ENCODE measurements around the gene MAPRE3.

The MAPRE3 gene

DNA sequence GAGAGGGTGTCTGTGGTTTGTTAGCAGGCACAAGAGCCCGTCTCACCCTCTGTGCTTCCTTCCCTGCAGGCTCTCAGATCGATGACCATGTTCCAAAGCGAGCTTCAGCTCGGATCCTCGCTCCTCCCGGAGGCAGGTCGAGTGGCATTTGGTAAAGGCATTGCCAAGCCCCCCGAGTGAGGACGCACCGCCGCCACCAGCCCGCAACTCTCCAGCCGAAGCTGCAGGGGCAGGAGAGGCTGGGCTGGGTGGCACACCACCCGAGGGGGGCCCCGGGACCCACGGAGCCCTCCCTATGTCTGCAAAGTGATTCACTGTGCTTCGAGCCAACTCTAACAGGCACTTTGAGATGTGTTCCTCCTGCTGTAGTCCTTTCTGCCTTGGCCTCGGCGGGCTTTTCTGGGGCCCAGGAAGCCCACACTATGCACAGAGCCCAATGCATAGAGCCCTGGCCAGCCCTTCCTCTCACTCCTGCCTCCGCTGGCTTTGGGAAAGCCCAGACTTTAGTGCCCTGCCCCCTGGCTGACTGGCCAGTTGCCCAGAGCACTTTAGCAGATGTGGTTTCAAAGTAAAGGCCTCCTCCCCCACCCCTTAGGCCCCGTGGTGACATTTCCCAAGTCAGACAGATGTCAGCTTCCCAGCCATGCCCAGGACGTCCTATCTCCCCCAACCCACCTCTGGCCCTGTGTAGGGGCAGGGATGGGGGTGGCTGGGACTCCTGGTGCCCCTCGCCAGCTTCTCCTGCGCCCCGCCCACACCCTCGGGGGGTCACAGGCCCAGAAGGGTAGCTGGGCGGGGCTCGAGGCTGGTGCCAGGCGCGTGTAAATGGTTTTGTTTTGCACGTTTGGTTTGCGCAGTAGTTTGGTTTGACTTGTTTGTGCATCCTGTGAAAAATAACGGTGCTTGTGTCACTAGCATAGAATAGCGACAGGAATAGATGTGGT lies 23.3 kb upstream of the MAPRE3 start:
- no peak for TF ChIP-seq CTCF (conservative IDR thresholded peaks at IDR 0.05; ENCODE audit: low read depth)
- ChIA-PET CTCF (no interaction called here), POLR2A (ENCODE audit: low non-redundant PET) (no interaction called here)
- no peak overlapping the region for H3K27ac ChIP-seq
- DNase-seq (ENCODE audit: low spot score): no peak

DNA sequence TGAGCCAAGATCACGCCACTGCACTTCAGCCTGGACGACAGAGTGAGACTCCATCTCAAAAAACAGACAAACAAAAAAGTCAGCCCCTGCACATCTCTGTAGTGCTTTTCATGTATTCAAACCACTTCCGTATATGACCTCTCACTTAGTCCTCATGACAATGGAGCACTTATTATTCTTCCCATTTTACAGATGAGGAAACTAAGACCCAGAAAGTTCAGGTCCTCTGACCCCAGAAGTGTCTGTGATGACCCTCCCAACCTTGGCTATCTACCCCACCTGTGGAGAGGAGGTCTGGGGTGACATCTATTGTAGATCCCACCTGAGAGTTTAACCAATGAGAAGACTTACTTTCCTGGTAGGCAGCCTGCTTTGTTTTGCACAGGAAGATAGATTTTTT lies 21.6 kb upstream of the MAPRE3 start:
- DNase-seq (ENCODE audit: low spot score): no peak
- POLR2A ChIA-PET (ENCODE audit: low non-redundant PET): no interaction called here
- no peak overlapping the region for H3K27ac ChIP-seq
- CTCF ChIA-PET: interaction anchor here (0.6 to 1.2 kb wide), 2 partner anchors 13 to 145 kb away, joined by 4 to 8 read pairs; no protein-coding TSS in a partner anchor
- no peak for TF ChIP-seq CTCF (conservative IDR thresholded peaks at IDR 0.05; ENCODE audit: low read depth)

DNA sequence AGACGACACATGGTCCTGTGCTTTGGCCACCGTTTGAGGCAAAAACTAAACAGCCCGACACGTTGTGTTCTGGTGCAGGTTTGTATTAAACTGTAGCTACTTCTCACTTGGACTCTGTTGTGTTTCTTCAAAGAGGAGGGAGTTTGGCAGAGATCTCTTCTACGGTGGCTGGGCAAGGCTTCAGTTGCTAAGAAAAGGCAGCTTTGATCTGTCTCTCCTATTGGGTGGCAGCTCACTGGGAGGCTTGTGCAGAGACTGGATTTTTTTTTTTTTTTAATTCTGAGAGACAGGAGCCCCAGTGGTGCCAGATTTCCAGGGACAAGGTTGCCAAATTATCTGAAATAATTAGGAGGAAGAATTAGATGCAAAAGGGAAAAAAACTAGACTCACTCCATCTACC lies 20.2 kb upstream of the MAPRE3 start:
- CTCF ChIA-PET: interaction anchor here (0.8 to 1.2 kb wide), 3 partner anchors 11 to 104 kb away, joined by 3 to 7 read pairs (median 4); no protein-coding TSS in a partner anchor
- no peak for TF ChIP-seq CTCF (conservative IDR thresholded peaks at IDR 0.05; ENCODE audit: low read depth)
- no peak for DNase-seq (ENCODE audit: low spot score)
- POLR2A ChIA-PET (ENCODE audit: low non-redundant PET): no interaction called here
- no peak overlapping the region for H3K27ac ChIP-seq

DNA sequence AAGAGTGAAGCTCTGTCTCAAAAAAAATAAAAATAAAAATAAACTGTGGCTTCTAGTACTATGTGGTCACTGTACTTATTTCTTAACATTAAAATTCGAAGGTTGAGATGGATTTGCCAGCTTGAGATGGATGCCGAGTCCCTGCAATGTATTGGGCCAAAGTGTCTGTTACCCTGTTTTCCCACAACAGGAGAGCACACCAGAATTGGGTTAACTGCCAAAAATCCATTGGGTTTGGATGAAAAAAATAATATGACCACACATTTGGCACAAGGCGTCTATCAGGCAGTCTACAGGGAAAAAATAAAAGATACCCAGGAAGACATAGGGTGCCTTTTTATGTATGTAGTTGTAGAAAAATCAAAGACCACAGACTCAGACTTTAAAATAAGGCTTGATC lies 19.2 kb upstream of the MAPRE3 start:
- no peak for TF ChIP-seq CTCF (conservative IDR thresholded peaks at IDR 0.05; ENCODE audit: low read depth)
- H3K27ac ChIP-seq: no peak overlapping the region
- no peak for DNase-seq (ENCODE audit: low spot score)
- ChIA-PET CTCF (interaction anchor here (0.6 to 1.1 kb wide), 3 partner anchors 31 to 105 kb away, joined by 3 to 4 read pairs (median 3); no protein-coding TSS in a partner anchor), POLR2A (ENCODE audit: low non-redundant PET) (interaction anchor here (0.6 kb wide), 1 partner anchor 8 kb away, joined by 3 read pairs; no protein-coding TSS in a partner anchor)

GRCh38 chr2:26952374-26952773 lies 18.1 kb upstream of the MAPRE3 start:
- no peak overlapping the region for H3K27ac ChIP-seq
- no peak for DNase-seq (ENCODE audit: low spot score)
- POLR2A ChIA-PET (ENCODE audit: low non-redundant PET): no interaction called here
- no peak for TF ChIP-seq CTCF (conservative IDR thresholded peaks at IDR 0.05; ENCODE audit: low read depth)
- CTCF ChIA-PET: interaction anchor here (1.7 kb wide), 1 partner anchor 106 kb away, joined by 7 read pairs; no protein-coding TSS in a partner anchor

DNA sequence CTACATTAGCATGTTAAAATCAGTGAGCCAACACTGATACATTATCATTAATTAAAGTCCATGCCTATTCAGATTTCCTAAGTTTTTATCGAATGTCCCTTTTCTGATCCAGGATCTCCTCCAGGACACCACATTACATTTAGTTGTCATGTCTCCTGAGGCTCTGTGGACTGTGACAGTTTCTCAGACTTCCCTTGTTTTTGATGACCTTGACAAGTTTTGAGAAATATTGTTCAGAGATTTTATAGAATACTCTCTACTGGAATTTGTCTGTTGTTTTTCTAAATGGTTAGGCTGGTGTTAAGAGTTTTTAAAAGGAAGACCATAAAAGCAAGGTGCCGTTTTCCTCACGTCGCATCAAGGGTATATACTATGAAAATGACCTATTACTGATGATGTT lies 16.3 kb upstream of the MAPRE3 start:
- no peak for DNase-seq (ENCODE audit: low spot score)
- TF ChIP-seq CTCF (conservative IDR thresholded peaks at IDR 0.05; ENCODE audit: low read depth): no peak
- no peak overlapping the region for H3K27ac ChIP-seq
- POLR2A ChIA-PET (ENCODE audit: low non-redundant PET): no interaction called here
- CTCF ChIA-PET: interaction anchor here (1.7 kb wide), 1 partner anchor 108 kb away, joined by 7 read pairs; no protein-coding TSS in a partner anchor

Measured in RWPE1 (cell line).